Activated CD8-positive, alpha-beta memory T cell treated with anti-CD3 and anti-CD28 coated beads, Interleukin-2, amount 50 U/mL, for 4 hours (primary cell): Measurements from ENCODE around the gene EHMT2.

Source experiments
- DNase-seq: peaks from one replicate; pipeline ENCODE4 v3.0.0-alpha.2; 2020

EHMT2 gene

GRCh38 chr6:31837369-31838113 is 60.0 kb downstream of the EHMT2 start:
- no peak for DNase-seq

GRCh38 chr6:31836474-31837368 is 60.8 kb downstream of the EHMT2 start:
- no peak for DNase-seq

GRCh38 chr6:31836047-31836473 is 61.4 kb downstream of the EHMT2 start:
- DNase-seq, result no peak

GRCh38 chr6:31834367-31835250 is 62.9 kb downstream of the EHMT2 start:
- DNase-seq, result peak; percentile 77

GRCh38 chr6:31831350-31832215 is 65.9 kb downstream of the EHMT2 start:
- no peak for DNase-seq

GRCh38 chr6:31830886-31831335 is 66.6 kb downstream of the EHMT2 start:
- DNase-seq, result no peak
